SK-N-MC (cell line): Measurements from ENCODE around the gene GABRG3.

Experiments
- EZH2 ChIP-seq: fragments of 200-600 bp; sonication (generic); IDR thresholded peaks from one replicate; pipeline ENCODE4 v1.6.1; 2017; ENCODE audit warnings: antibody characterized with exemption
- POLR2AphosphoS5 ChIP-seq: IDR thresholded peaks from 2 replicates; pipeline ENCODE4 v1.6.1; 2012; ENCODE audit warnings: mild to moderate bottlenecking, low read depth, low read length, borderline replicate concordance

DNA sequence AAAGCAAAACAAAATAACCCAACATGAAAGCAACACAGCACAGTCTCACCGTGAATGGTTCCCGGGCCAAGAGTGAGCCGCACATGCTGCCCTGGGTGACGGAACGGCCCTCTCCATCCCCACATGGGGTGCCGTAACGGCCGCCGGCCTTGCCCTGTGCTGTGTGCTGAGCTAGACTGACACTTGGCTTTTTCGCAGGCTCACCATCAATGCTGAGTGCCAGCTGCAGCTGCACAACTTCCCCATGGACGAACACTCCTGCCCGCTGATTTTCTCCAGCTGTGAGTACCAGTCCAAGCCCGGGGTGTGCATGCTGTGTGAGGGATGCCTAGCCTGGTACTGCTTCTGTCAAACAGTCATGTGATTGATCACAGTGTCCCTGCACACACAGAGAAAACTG lies 357.6 kb downstream of the GABRG3 start:
- TF ChIP-seq EZH2 (no peak), POLR2AphosphoS5 (no peak)
